GM18517 (cell line): ENCODE data around the gene POM121L2.

ENCODE experiments used
- ATAC-seq: cut with Tn5 transposase; IDR thresholded peaks from one replicate; pipeline ENCODE4 v1.9.1; 2021; ENCODE audit warnings: mild to moderate bottlenecking, moderate library complexity; ENCODE audit not compliant: unreplicated experiment

The POM121L2 gene

GRCh38 chr6:27260836-27261375, 51.2 kb downstream of the POM121L2 start:
- ATAC-seq = no peak

- no peak for ATAC-seq
Measured at GRCh38 chr6:27260369-27260768, 51.7 kb downstream of the POM121L2 start.
